Hematopoietic multipotent progenitor cell (in vitro differentiated cells): ENCODE results near the gene PPP2R2D. TPM values are rescaled to one million over a fixed set of nuclear protein-coding genes. Genes with fewer than 3 reads are reported as not detected.
A peak's percentile ranks its signal among the peaks of the same experiment; 100 is the strongest.
"Not testable (repeated sequence)": the region's sequence is repeated elsewhere in the genome, so short reads cannot be mapped to it uniquely, and the experiment has no call there.

ENCODE experiments used
- DNase-seq, 3 donors: peaks; one replicate each; pipeline ENCODE4 v3.0.0-alpha.2; 2011 to 2015; ENCODE audit warnings: low read depth in 2 of 3, low spot score in 2 of 3
- total RNA-seq: library from RNA; depleted of rRNA; stranded (reverse); fragments of >200 nt; gene quantifications from one replicate; pipeline ENCODE4 v1.2.3, GENCODE V29; 2012

PPP2R2D gene
- total RNA-seq, 1 donor = 25.6 TPM

GRCh38 chr10:131905603-131906268, 4.9 kb downstream of the PPP2R2D start:
- DNase-seq = no peak

- DNase-seq = no peak
Measured at GRCh38 chr10:131906269-131906639, 5.4 kb downstream of the PPP2R2D start.

- DNase-seq = no peak
Measured at GRCh38 chr10:131907679-131908078, 6.9 kb downstream of the PPP2R2D start.

DNA sequence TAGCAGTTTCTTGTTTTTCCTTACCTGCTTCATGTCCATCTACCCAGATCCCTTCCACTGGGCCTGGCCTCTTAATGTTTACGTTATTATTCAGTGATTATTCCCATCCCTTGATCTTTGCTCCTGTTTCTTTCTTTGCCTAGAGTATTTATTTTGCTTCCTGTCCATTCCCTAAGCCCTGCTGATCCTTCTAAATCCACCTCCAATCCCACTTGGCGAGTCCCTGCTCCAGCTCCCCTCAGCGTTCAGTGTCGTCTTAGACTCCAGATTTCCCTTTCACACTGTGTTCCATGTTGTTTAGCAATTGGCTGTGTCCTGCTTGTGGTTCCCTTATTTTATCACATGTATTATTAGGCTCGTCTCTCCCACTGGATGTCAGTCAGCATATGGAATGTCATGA, 7.3 kb downstream of the PPP2R2D start:
- no peak for DNase-seq

DNA sequence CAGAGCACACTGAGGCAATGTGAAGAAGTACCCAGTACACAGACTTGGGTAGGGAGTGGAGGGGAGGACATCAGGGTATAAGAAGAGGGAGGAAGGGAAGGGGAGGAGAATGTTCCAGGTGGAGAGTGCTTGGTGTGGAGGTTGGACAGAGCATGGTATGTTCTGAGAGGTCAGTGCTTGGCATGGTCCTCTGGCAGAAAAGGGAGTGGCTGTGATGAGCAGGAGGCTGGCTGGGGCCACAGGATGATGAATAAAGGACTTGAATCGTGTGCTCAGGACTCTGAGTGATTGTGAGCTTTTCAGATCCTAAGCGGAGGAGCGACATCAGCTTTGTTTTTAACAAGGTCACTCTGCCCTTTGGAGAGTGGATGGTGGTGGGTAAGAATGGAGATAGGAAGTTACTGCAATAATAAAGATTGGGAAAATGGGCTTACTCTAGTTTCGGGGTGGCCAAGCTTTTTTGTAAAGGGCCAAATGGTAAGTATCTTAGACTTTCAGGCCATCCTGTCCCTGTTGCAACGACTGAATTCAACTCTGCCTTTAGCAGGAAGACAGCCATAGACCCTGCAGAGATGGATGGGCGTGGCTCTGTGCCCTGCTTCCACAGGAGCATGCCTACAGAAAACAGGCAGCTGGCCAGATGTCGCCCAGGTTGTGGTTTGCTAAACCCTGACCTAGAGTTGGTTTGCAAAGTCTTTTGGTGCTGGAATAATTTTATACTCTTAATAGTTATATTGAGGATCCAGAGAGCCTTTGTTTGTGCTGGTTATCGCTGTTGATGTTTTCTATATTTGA, 8.4 kb downstream of the PPP2R2D start:
- no peak for DNase-seq

DNA sequence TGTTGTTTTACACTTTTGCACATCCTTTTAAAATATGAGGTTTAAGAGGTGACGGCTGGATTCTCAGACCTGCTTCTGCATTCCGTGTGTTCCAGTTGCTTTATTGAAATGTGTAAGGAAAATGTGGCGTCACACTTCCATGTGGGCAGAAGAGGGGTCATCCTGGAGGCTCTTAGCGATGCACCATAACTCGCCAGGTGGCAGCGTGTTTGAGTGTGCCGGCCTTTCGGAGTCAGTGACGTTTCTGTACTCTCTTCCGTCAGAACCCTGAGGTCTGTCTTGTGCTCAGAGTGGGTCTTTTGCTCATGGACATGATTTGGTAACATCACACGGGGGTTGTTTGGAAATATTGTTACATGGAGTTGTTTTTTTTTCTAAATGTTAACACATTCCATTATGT, 9.1 kb downstream of the PPP2R2D start:
- no peak for DNase-seq

DNA sequence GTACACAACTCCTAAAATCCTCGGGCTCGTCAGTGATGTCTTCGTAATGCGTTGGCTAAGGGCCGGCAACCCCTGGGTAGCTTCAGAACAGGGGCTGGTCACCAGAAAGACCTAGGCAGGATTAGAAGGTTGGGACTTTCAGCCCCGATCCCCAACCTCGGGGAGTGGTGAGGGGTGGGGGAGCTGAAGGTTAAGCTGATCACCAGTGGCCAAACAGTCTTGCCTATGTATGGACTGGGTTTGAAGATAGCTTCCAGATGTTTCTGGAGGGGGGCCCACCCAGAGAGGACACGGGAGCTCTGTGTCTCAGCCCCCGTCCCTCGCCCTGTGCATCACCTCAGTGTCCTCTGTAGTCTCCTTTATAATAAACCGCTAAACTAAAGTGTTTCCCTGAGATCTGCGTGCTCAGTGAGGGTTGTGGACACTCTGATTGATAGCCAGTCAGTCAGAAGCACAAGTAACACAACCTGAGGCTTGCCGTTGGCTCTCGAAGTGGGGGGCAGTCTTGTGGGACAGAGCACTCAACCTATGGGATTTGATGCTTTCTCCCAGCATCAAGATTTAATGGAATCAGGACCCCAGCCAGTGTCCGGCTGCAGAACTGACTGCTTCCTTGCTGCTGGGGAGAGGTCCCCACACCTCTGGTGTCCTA, 10.0 kb downstream of the PPP2R2D start:
- DNase-seq = no peak

- DNase-seq = no peak
Measured at GRCh38 chr10:131911451-131911850, 10.6 kb downstream of the PPP2R2D start.

DNA sequence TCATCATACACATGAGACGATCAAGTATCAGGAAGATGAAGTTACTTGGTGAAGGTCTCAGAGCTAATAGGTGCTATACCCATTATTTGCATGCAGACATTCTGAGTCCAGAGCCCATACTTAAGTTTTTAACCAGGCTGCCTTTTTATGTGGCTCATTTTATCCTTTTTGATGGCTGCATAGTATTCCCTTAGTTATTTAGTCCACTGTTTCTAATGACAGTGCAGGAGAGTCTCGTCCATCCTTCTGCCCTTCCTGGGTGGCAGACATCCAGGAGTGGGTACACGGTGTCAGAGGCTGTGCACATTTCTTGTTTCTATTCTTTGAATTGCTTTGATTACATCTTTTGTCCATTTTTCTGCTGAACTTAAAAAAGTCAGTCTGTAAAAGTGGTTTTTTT, 11.8 kb downstream of the PPP2R2D start:
- no peak for DNase-seq

DNA sequence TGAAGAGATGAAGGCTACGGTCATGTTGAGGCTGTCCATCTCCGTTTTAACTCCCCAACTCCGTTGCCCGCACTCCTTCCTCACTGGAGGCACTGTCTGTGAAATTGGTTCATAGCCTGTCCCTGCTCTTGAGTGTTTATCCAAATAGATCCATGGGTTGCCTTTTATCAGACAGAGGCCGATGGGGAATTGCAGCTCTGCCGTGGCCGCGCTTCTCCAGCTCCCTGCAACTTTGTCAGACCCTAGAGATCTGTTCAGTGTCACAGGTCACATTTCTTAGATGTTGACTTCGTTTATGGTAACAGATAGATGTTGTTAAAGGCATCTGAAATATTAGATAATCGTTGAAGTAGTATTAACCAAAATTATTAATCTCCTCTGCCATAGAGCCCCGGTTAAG, 14.7 kb downstream of the PPP2R2D start:
- no peak for DNase-seq

- DNase-seq = peak in 1 of 3 donors; percentile 30
Measured at GRCh38 chr10:131915990-131916766, 15.4 kb downstream of the PPP2R2D start.

- DNase-seq = not testable (repeated sequence)
Measured at GRCh38 chr10:131916767-131917160, 16.0 kb downstream of the PPP2R2D start.

DNA sequence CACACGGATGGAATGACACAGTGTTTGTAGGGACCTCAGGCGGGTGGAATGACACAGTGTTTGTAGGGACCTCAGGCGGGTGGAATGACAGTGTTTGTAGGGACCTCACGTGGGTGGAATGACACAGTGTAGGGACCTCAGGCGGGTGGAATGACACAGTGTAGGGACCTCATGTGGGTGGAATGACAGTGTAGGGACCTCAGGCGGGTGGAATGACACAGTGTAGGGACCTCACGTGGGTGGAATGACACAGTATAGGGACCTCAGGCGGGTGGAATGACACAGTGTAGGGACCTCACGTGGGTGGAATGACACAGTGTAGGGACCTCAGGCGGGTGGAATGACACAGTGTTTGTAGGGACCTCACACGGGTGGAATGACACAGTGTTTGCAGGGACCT, 16.7 kb downstream of the PPP2R2D start:
- not testable (repeated sequence) for DNase-seq

DNA sequence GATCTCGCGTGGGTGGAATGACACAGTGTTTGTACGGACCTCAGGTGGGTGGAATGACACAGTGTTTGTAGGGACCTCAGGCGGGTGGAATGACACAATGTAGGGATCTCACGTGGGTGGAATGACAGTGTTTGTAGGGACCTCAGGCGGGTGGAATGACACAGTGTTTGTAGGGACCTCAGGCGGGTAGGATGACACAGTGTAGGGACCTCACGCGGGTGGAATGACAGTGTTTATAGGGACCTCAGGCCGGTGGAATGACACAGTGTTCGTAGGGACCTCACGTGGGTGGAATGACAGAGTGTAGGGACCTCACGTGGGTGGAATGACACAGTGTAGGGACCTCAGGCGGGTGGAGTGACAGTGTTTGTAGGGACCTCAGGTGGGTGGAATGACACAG, 18.7 kb downstream of the PPP2R2D start:
- not testable (repeated sequence) for DNase-seq

- DNase-seq = no peak
Measured at GRCh38 chr10:131920151-131920550, 19.3 kb downstream of the PPP2R2D start.

DNA sequence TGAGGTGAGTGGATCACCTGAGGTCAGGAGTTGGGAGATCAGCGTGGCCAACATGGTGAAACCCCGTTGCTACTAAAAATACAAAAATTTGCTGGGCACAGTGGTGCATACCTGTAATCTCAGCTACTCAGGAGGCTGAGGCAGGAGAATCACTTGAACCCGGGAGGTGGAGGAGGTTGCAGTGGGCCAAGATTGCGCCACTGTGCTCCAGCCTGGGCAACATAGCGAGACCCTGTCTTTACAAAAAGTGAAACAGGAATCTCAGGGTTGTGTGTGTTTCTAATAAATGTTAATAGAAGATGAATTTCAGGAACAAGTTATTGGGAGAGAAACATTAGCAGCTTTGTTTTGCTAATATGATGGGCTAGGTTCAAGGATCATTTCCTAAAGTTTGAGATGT, 19.9 kb downstream of the PPP2R2D start:
- no peak for DNase-seq

- DNase-seq = no peak
Measured at GRCh38 chr10:131921184-131921583, 20.4 kb downstream of the PPP2R2D start.

- no peak for DNase-seq
Measured at GRCh38 chr10:131923038-131923756, 22.4 kb downstream of the PPP2R2D start.

DNA sequence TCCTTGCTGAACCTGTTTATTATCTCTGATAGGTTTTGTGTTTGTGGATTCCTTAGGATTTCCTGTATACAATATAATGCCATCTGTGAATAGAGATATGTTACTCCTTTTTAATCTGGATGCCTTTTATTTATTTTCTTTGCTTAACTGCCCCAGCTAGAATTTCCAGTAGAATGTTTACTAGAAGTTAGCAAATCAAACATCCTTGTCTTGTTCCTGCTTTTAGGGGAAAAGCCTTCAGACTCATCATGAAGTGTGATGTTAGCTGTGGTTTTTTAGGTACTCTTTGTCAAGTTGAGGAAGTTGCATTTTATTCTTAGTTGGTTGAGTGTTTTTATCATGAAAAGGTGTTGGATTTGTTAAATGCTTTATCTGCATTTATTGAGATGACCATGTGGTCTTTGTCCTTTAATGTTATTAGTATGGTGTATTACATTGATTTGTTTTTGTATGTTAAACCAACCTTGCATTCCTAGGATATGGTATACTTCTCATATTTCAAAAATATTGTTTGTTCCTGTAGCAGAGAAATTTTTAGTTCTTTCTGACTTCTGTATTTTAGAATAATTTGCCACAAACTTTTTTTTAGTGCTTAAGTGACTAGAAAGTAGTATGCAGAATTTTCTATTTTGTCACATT, 24.3 kb downstream of the PPP2R2D start:
- DNase-seq = peak in 1 of 3 donors; percentile 16

DNA sequence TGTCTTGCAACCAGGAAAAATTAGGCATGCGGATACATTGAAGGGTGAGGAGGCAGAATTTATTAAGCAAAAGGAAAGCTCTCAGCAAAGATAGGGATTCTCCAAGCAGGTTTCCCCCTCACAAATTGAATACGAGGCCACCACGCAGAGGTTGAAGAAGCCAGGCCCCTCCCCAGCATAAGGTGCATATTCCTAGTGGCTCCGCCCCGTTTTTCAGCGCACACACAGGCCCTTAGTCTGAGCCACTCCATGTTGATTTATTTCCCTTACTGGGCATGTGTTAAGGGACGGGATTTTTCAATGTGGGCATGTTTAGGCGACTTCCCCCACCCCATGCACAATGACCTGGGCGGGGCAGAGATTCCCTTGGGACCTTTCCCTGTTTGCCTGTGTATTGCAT, 24.9 kb downstream of the PPP2R2D start:
- DNase-seq = no peak
